Hepatocyte (in vitro differentiated cells): ENCODE results near the gene ZNF219. TPM values are rescaled to one million over a fixed set of nuclear protein-coding genes. Genes with fewer than 3 reads are reported as not detected.

ENCODE experiments used
- DNase-seq: peaks from one replicate; pipeline ENCODE4 v3.0.0-alpha.2; 2016; ENCODE audit warnings: low spot score
- H2AFZ ChIP-seq: fragments of 200-600 bp; sonication (generic); 2 replicates; pipeline ENCODE4 v1.6.0; 2016; ENCODE audit warnings: antibody characterized with exemption, mild to moderate bottlenecking
- H3K27ac ChIP-seq: fragments of 200-600 bp; sonication (generic); 2 replicates; pipeline ENCODE4 v1.5.1; 2016; ENCODE audit warnings: mild to moderate bottlenecking
- H3K27me3 ChIP-seq: fragments of 200-600 bp; sonication (generic); 2 replicates; pipeline ENCODE4 v1.6.1; 2016
- H3K36me3 ChIP-seq: fragments of 200-600 bp; sonication (generic); replicated peaks from 2 replicates; pipeline ENCODE4 v1.5.1; 2016; ENCODE audit warnings: low read depth; ENCODE audit not compliant: insufficient read depth
- H3K4me1 ChIP-seq: fragments of 200-600 bp; sonication (generic); 2 replicates; pipeline ENCODE4 v1.5.1; 2016; ENCODE audit warnings: mild to moderate bottlenecking, moderate library complexity; ENCODE audit not compliant: insufficient read depth
- H3K4me2 ChIP-seq: fragments of 200-600 bp; sonication (generic); 2 replicates; pipeline ENCODE4 v1.6.0; 2016
- H3K4me3 ChIP-seq: fragments of 200-600 bp; sonication (generic); 2 replicates; pipeline ENCODE4 v1.5.1; 2016; ENCODE audit warnings: mild to moderate bottlenecking
- H3K79me2 ChIP-seq: fragments of 200-600 bp; sonication (generic); 2 replicates; pipeline ENCODE4 v1.6.0; 2017; ENCODE audit warnings: mild to moderate bottlenecking
- H3K9me2 ChIP-seq: fragments of 200-600 bp; sonication (generic); replicated peaks from 2 replicates; pipeline ENCODE4 v1.6.0; 2017; ENCODE audit warnings: mild to moderate bottlenecking; ENCODE audit not compliant: insufficient read depth
- H3K9me3 ChIP-seq: fragments of 200-600 bp; sonication (generic); 2 replicates; pipeline ENCODE4 v1.5.1; 2016; ENCODE audit warnings: low read depth, mild to moderate bottlenecking
- H4K20me1 ChIP-seq: fragments of 200-600 bp; sonication (generic); 2 replicates; pipeline ENCODE4 v1.6.0; 2016; ENCODE audit warnings: mild to moderate bottlenecking; ENCODE audit not compliant: insufficient read depth, poor library complexity, severe bottlenecking
- EZH2 ChIP-seq: fragments of 200-600 bp; sonication (generic); IDR thresholded peaks from 2 replicates; pipeline ENCODE4 v1.6.1; 2016; ENCODE audit warnings: antibody characterized with exemption, mild to moderate bottlenecking, borderline replicate concordance
- EZH2phosphoT487 ChIP-seq: fragments of 200-600 bp; sonication (generic); IDR thresholded peaks from one replicate; pipeline ENCODE4 v1.6.1; 2018; ENCODE audit warnings: antibody characterized with exemption, mild to moderate bottlenecking, low read depth, moderate library complexity; ENCODE audit not compliant: unreplicated experiment, severe bottlenecking
- WGBS: methylation state at CpG from one replicate; pipeline ENCODE4 v1.1.6; 2016; ENCODE audit warnings: low lambda C conversion rate; ENCODE audit errors: missing lambda C conversion rate; 5-methylcytosine and 5-hydroxymethylcytosine counted together
- polyA plus RNA-seq: library from polyadenylated mRNA; unstranded; fragments of >200 nt; fragmentation: Nextera tagmentation; extraction: Ambion mirVana; gene quantifications from 2 replicates; pipeline ENCODE4 v1.2.1, GENCODE V29; 2016
- total RNA-seq: library from RNA; depleted of rRNA; stranded (reverse); fragments of >200 nt; gene quantifications from 2 replicates; pipeline ENCODE4 v1.2.3, GENCODE V29; 2014
- TF ChIP-seq, protein P1 (sequence below): fragments of 200-600 bp; sonication (generic); IDR thresholded peaks from 2 replicates; pipeline ENCODE4 v1.5.1; 2016; ENCODE audit warnings: antibody characterized with exemption, mild to moderate bottlenecking; ENCODE audit not compliant: poor library complexity

Gene ZNF219
- total RNA-seq (29.5 and 52.8 TPM in 2 replicates), polyA plus RNA-seq (24.4 and 25.1 TPM in 2 replicates)

DNA sequence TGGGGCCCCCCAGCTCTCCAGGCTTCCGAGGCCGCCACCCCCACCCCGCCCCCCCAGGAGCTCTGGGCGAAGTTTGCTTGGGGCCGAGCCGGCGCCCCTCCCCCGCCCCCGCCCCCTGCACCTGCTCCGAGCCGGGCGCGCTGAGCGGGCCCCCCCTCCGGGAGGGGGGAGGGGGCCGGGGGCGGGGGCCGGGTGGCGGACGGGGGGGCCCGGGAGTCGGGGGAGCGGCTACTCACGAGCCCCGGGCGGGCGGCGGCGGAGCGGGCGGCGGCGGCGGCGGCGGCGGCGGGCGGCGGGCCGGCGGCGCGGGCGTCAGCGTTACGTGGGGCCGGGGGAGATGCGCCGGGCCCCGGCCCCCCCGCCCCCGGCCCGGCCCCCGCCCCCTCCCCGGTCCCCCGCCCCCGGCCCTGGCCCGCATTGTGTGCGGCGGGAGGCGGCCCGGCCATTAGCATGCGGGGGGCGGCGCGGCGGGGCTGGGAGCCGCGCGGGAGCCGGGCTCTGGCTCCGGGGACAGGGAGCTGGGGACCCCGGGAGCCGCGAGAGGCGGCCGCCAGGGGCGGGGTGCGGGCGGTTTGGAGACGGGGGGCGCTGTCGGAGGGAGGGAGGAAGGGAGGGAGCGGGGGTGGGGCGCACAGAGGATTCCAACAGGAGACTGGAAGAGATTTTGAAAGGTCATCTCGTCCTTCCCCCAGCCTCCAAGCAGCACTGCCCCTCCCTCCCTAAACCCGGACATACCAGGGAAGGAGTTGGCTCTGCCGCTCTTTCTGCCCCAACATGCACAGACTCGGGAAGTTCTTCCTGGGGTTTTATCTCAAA is at the start of gene ZNF219:
ZNF219 (minus strand) TSS at position 580 of the 816 bp plus-strand sequence. CDS start 5,064 bp downstream, outside the sequence.
- H3K79me2 ChIP-seq = peaks cover 49% of the 10 kb centered on the region
- H3K9me3 ChIP-seq = no peaks in the 10 kb centered on the region
- peak within 1 kb of the TSS; percentile 47 for H3K4me3 ChIP-seq
- no peaks in the 10 kb centered on the region for H3K9me2 ChIP-seq
- H4K20me1 ChIP-seq = peaks cover 10% of the 10 kb centered on the region
- H3K27me3 ChIP-seq = no peaks in the 10 kb centered on the region
- peaks cover 48% of the 10 kb centered on the region for H3K4me1 ChIP-seq
- no peak for TF ChIP-seq EZH2phosphoT487
- TF ChIP-seq EZH2 = no peak
- TF ChIP-seq, protein P1, sequence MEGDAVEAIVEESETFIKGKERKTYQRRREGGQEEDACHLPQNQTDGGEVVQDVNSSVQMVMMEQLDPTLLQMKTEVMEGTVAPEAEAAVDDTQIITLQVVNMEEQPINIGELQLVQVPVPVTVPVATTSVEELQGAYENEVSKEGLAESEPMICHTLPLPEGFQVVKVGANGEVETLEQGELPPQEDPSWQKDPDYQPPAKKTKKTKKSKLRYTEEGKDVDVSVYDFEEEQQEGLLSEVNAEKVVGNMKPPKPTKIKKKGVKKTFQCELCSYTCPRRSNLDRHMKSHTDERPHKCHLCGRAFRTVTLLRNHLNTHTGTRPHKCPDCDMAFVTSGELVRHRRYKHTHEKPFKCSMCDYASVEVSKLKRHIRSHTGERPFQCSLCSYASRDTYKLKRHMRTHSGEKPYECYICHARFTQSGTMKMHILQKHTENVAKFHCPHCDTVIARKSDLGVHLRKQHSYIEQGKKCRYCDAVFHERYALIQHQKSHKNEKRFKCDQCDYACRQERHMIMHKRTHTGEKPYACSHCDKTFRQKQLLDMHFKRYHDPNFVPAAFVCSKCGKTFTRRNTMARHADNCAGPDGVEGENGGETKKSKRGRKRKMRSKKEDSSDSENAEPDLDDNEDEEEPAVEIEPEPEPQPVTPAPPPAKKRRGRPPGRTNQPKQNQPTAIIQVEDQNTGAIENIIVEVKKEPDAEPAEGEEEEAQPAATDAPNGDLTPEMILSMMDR = no peak
- H3K4me2 ChIP-seq = peak within 1 kb of the TSS; percentile 75
- H2AFZ ChIP-seq = peak within 1 kb of the TSS; percentile 55
- 3% methylated on average over 9 of the region's 90 CpGs for WGBS
- H3K36me3 ChIP-seq = no peaks in the 10 kb centered on the region
- peak; percentile 75 for DNase-seq
- peak within 1 kb of the TSS; percentile 88 for H3K27ac ChIP-seq

DNA sequence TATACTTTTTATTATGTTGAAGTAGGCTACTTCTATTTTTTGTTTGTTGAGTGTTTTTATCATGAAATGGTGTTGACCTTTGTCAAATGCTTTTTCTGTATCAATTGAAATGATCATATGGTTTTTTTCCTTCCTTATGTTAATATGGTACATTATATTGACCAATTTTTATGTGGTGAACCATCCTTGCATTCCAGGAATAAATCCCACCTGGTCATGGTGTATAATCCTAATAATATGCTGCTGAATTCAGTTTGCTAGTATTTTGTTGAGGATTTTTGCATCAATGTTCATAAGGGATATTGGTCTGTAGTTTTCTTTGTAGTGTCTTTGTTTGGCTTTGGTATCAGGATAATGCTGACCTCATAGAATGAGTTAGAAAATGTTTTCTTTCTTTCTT is 47.0 kb upstream of the ZNF219 start:
- Histone ChIP-seq H3K27ac (no peak overlapping the region), H4K20me1 (no peaks in the 10 kb centered on the region), H2AFZ (no peak overlapping the region), H3K4me3 (no peak overlapping the region), H3K9me2 (no peaks in the 10 kb centered on the region), H3K4me1 (no peaks in the 10 kb centered on the region), H3K79me2 (no peaks in the 10 kb centered on the region), H3K4me2 (no peak overlapping the region), H3K27me3 (no peaks in the 10 kb centered on the region), H3K36me3 (no peaks in the 10 kb centered on the region), H3K9me3 (no peaks in the 10 kb centered on the region)
- TF ChIP-seq, protein P1 = no peak
- TF ChIP-seq EZH2 = no peak
- DNase-seq = no peak

DNA sequence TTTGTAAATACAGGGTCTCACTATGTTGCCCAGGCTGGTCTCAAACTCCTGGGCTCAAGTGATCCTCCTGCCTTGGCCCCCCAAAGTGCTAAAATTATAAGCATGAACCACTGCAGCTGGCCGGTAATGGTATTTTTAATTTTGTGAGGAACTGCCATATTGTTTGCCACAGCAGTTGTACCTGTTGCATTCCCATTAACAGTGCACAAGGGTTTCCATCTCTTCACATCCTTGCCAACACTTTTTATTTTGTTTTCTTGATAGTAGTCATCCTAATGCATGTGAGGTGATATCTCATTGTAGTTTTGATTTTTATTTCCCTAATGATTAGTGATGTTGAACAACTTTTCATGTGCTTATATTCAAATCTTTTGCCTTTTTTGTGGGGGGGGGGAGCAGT is 43.9 kb upstream of the ZNF219 start:
- Histone ChIP-seq H3K4me3 (no peak overlapping the region), H3K9me2 (no peaks in the 10 kb centered on the region), H3K36me3 (no peaks in the 10 kb centered on the region), H4K20me1 (no peaks in the 10 kb centered on the region), H3K27ac (no peak overlapping the region), H2AFZ (no peak overlapping the region), H3K27me3 (no peaks in the 10 kb centered on the region), H3K79me2 (no peaks in the 10 kb centered on the region), H3K9me3 (no peaks in the 10 kb centered on the region), H3K4me2 (no peak overlapping the region), H3K4me1 (no peaks in the 10 kb centered on the region)
- DNase-seq = no peak
- no peak for TF ChIP-seq EZH2
- no peak for TF ChIP-seq EZH2phosphoT487
- TF ChIP-seq, protein P1 = no peak
- 79% methylated on average over 1 of the region's 1 CpG for WGBS
